Upper lobe of left lung (tissue), 4 donors: Measurements from ENCODE around the gene ADGRL1.

Experiments used
- CTCF ChIP-seq, 6 experiments: fragments of 450-650 bp in 4 of 6; fragments of 200-600 bp in 2 of 6; sonication (generic) in 2 of 6; IDR thresholded peaks; one replicate each; pipeline ENCODE4 v1.5.1; 2016 to 2019; ENCODE audit warnings: antibody characterized with exemption in 6 of 6
- EP300 ChIP-seq, 4 donors: sonication (generic); formaldehyde crosslinking; IDR thresholded peaks; one replicate each; pipeline ENCODE4 v1.5.1; 2017; ENCODE audit warnings: antibody characterized with exemption in 4 of 4, control low read depth in 2 of 4
- POLR2A ChIP-seq, 4 donors: fragments of 450-650 bp; IDR thresholded peaks; one replicate each; pipeline ENCODE4 v1.5.1; 2016 to 2017; ENCODE audit warnings: antibody characterized with exemption in 4 of 4, mild to moderate bottlenecking in 2 of 4
- POLR2AphosphoS5 ChIP-seq, 2 donors: sonication (generic); formaldehyde crosslinking; IDR thresholded peaks; one replicate each; pipeline ENCODE4 v1.5.1; 2017; ENCODE audit warnings: antibody characterized with exemption in 2 of 2

DNA sequence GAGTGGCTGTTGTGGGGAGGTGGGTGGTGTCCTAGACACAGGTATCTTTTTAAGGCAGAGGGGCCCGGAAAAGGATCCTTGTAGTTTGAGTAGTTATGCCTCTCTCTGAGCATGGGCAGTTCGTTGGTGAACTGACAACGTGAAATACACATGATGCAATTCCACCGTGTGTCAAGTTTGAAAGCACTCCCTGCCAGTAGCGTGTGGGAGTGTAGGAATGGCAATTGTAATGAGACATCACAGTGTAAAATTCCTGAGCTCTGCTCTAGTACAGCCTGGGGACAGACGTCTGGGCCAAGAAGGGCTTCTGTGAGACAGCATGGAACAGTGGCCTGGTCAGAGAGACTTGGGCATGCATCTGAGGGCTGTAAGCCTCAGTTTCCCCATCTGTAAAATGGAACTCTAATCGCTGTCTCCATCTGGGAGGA lies 59.2 kb downstream of the ADGRL1 start:
- TF ChIP-seq CTCF (IDR thresholded peaks at IDR 0.05), result no peak
- no peak for TF ChIP-seq POLR2AphosphoS5 (IDR thresholded peaks at IDR 0.05)
- no peak for TF ChIP-seq EP300 (IDR thresholded peaks at IDR 0.05)
- no peak for TF ChIP-seq POLR2A (IDR thresholded peaks at IDR 0.05)
